WTC11 (cell line): ENCODE data around the gene PON1. TPM values are rescaled to one million over a fixed set of nuclear protein-coding genes. Genes with fewer than 3 reads are reported as not detected.

ENCODE experiments used
- ATAC-seq: fragments of 200-7000 bp; cut with Tn5 transposase; 2 replicates; pipeline ENCODE4 v1.10.0; 2021; ENCODE audit warnings: mild to moderate bottlenecking, moderate library complexity
- CTCF ChIA-PET: fragments of 300-600 bp; sonication (Branson Sonifier 250); formaldehyde crosslinking; loops from one replicate; lab custom pipeline; 2021; ENCODE audit warnings: antibody characterized with exemption; lab: Charles Lee
- POLR2A ChIA-PET: fragments of 350-600 bp; sonication (Branson Sonifier 250); formaldehyde crosslinking; loops from one replicate; lab custom pipeline; 2021; ENCODE audit warnings: antibody characterized with exemption; lab: Charles Lee
- DNase-seq: peaks from one replicate; pipeline ENCODE4 v3.0.0; 2021; ENCODE audit warnings: low spot score
- H3K27ac Mint-ChIP-seq: 2 replicates; pipeline ENCODE4 v1.8.0; 2021; ENCODE audit warnings: mixed read lengths
- H3K27me3 Mint-ChIP-seq: 2 replicates; pipeline ENCODE4 v1.8.0; 2021; ENCODE audit warnings: low read depth, mild to moderate bottlenecking, moderate library complexity, mixed read lengths
- H3K36me3 Mint-ChIP-seq: 2 replicates; pipeline ENCODE4 v1.8.0; 2021; ENCODE audit warnings: mixed read lengths
- H3K4me1 Mint-ChIP-seq: 2 replicates; pipeline ENCODE4 v1.8.0; 2022; ENCODE audit warnings: mixed read lengths
- H3K4me3 Mint-ChIP-seq: 2 replicates; pipeline ENCODE4 v1.8.0; 2021; ENCODE audit warnings: mild to moderate bottlenecking, moderate library complexity, mixed read lengths
- H3K9me3 Mint-ChIP-seq: 2 replicates; pipeline ENCODE4 v1.8.0; 2021; ENCODE audit warnings: mixed read lengths
- ARID4B ChIP-seq: sonication (generic); formaldehyde crosslinking; IDR thresholded peaks from 2 replicates; pipeline ENCODE4 v1.8.0; 2023; ENCODE audit warnings: missing genetic modification reagents, mild to moderate bottlenecking, borderline replicate concordance
- ATF1 ChIP-seq: sonication (generic); formaldehyde crosslinking; IDR thresholded peaks from 2 replicates; pipeline ENCODE4 v1.8.1; 2023; ENCODE audit warnings: mild to moderate bottlenecking, moderate library complexity, missing genetic modification reagents
- E2F1 ChIP-seq: sonication (generic); formaldehyde crosslinking; IDR thresholded peaks from 2 replicates; pipeline ENCODE4 v1.8.0; 2022; ENCODE audit warnings: mild to moderate bottlenecking, missing genetic modification reagents
- ELF4 ChIP-seq: sonication (generic); formaldehyde crosslinking; IDR thresholded peaks from 2 replicates; pipeline ENCODE4 v1.8.1; 2022; ENCODE audit warnings: low read depth, mild to moderate bottlenecking, moderate library complexity, missing genetic modification reagents
- ERG ChIP-seq: fragments of 250-450 bp; sonication (Bioruptor Pico); IDR thresholded peaks from 2 replicates; pipeline ENCODE4 v1.8.0; 2021; ENCODE audit warnings: mild to moderate bottlenecking
- FOXK1 ChIP-seq: sonication (generic); formaldehyde crosslinking; IDR thresholded peaks from 2 replicates; pipeline ENCODE4 v1.8.0; 2022; ENCODE audit warnings: mild to moderate bottlenecking, moderate library complexity, missing genetic modification reagents
- FOXP1 ChIP-seq: sonication (generic); formaldehyde crosslinking; IDR thresholded peaks from 2 replicates; pipeline ENCODE4 v1.8.0; 2022; ENCODE audit warnings: missing genetic modification reagents, mild to moderate bottlenecking, moderate library complexity, borderline replicate concordance
- FOXP4 ChIP-seq: sonication (generic); formaldehyde crosslinking; IDR thresholded peaks from 2 replicates; pipeline ENCODE4 v1.8.0; 2022; ENCODE audit warnings: mild to moderate bottlenecking, missing genetic modification reagents
- GABPB1 ChIP-seq: sonication (generic); formaldehyde crosslinking; IDR thresholded peaks from 2 replicates; pipeline ENCODE4 v1.8.1; 2023; ENCODE audit warnings: mild to moderate bottlenecking, missing genetic modification reagents
- GRHL2 ChIP-seq: fragments of 250-450 bp; sonication (Bioruptor Pico); IDR thresholded peaks from 2 replicates; pipeline ENCODE4 v1.8.0; 2022; ENCODE audit warnings: mild to moderate bottlenecking, moderate library complexity; ENCODE audit not compliant: insufficient replicate concordance, severe bottlenecking
- IRF1 ChIP-seq: sonication (generic); formaldehyde crosslinking; IDR thresholded peaks from 2 replicates; pipeline ENCODE4 v1.8.0; 2023; ENCODE audit warnings: missing genetic modification reagents
- MYBL2 ChIP-seq: sonication (generic); formaldehyde crosslinking; IDR thresholded peaks from 2 replicates; pipeline ENCODE4 v1.8.1; 2023; ENCODE audit warnings: mild to moderate bottlenecking, moderate library complexity, missing genetic modification reagents
- NR1H2 ChIP-seq: sonication (generic); formaldehyde crosslinking; IDR thresholded peaks from 2 replicates; pipeline ENCODE4 v1.9.0; 2021; ENCODE audit warnings: mild to moderate bottlenecking, moderate library complexity, missing genetic modification reagents
- PRRX2 ChIP-seq: fragments of 250-450 bp; sonication (Bioruptor Pico); IDR thresholded peaks from 2 replicates; pipeline ENCODE4 v1.8.0; 2021; ENCODE audit warnings: mild to moderate bottlenecking
- SMAD3 ChIP-seq: sonication (generic); formaldehyde crosslinking; IDR thresholded peaks from 2 replicates; pipeline ENCODE4 v1.8.0; 2022; ENCODE audit warnings: missing genetic modification reagents, mild to moderate bottlenecking, borderline replicate concordance
- SMAD4 ChIP-seq: sonication (generic); formaldehyde crosslinking; IDR thresholded peaks from 2 replicates; pipeline ENCODE4 v1.8.0; 2022; ENCODE audit warnings: mild to moderate bottlenecking, missing genetic modification reagents
- SOX15 ChIP-seq: fragments of 250-450 bp; sonication (Bioruptor Pico); IDR thresholded peaks from 2 replicates; pipeline ENCODE4 v1.9.0; 2021; ENCODE audit warnings: mild to moderate bottlenecking
- SP1 ChIP-seq: sonication (generic); formaldehyde crosslinking; conservative IDR thresholded peaks from 2 replicates; pipeline ENCODE4 v1.8.1; 2022; ENCODE audit warnings: missing genetic modification reagents
- ZBTB21 ChIP-seq: sonication (generic); formaldehyde crosslinking; IDR thresholded peaks from 2 replicates; pipeline ENCODE4 v1.8.1; 2023; ENCODE audit warnings: mild to moderate bottlenecking, missing genetic modification reagents, borderline replicate concordance
- ZNF232 ChIP-seq: sonication (generic); formaldehyde crosslinking; IDR thresholded peaks from 2 replicates; pipeline ENCODE4 v1.8.0; 2022; ENCODE audit warnings: mild to moderate bottlenecking, missing genetic modification reagents
- ZNF281 ChIP-seq: sonication (generic); formaldehyde crosslinking; IDR thresholded peaks from 2 replicates; pipeline ENCODE4 v1.8.0; 2023; ENCODE audit warnings: mild to moderate bottlenecking, missing genetic modification reagents
- ZNF416 ChIP-seq: fragments of 250-450 bp; sonication (Bioruptor Pico); IDR thresholded peaks from 2 replicates; pipeline ENCODE4 v1.9.0; 2021; ENCODE audit warnings: mild to moderate bottlenecking, inconsistent platforms
- ZNF423 ChIP-seq: fragments of 250-450 bp; sonication (Bioruptor Pico); IDR thresholded peaks from 2 replicates; pipeline ENCODE4 v2.1.2; 2022; ENCODE audit warnings: mild to moderate bottlenecking, moderate library complexity
- ZNF671 ChIP-seq: fragments of 250-450 bp; sonication (Bioruptor Pico); IDR thresholded peaks from 2 replicates; pipeline ENCODE4 v1.8.0; 2021; ENCODE audit warnings: mild to moderate bottlenecking
- total RNA-seq: library from RNA; stranded (reverse); gene quantifications from 3 replicates; pipeline ENCODE4 v1.2.3, GENCODE V29; 2021

The PON1 gene
- total RNA-seq, 1 experiment from 2014 or later = 0.26 TPM

GRCh38 chr7:95322854-95323253 is 1.5 kb downstream of the PON1 start (continued):
- TF ChIP-seq FOXP1 (no peak), ZNF423 (CRISPR knock-in tag) (no peak)

GRCh38 chr7:95322396-95322795 is 1.9 kb downstream of the PON1 start:
- Mint-ChIP-seq H3K9me3 (peaks cover 12% of the 10 kb centered on the region; the same call in 1 of the 2 replicates), H3K27me3 (peaks cover 15% of the 10 kb centered on the region), H3K4me1 (no peaks in the 10 kb centered on the region), H3K36me3 (no peaks in the 10 kb centered on the region), H3K4me3 (no peak overlapping the region), H3K27ac (no peak overlapping the region)
- ATAC-seq (no peak), DNase-seq (no peak)
- TF ChIP-seq ZNF281 (no peak), NR1H2 (CRISPR knock-in tag) (no peak), SOX15 (CRISPR knock-in tag) (no peak), ELF4 (no peak), ZNF671 (no peak), MYBL2 (CRISPR knock-in tag) (no peak), GABPB1 (CRISPR knock-in tag) (no peak), GRHL2 (CRISPR knock-in tag) (no peak), ATF1 (CRISPR knock-in tag) (no peak), ARID4B (CRISPR knock-in tag) (no peak), SMAD3 (CRISPR knock-in tag) (no peak), IRF1 (no peak), ZNF232 (CRISPR knock-in tag) (no peak), ZNF416 (no peak), PRRX2 (CRISPR knock-in tag) (no peak), ZBTB21 (CRISPR knock-in tag) (no peak), FOXK1 (CRISPR knock-in tag) (no peak)
- ChIA-PET POLR2A (no interaction called here), CTCF (interaction anchor here (1.1 to 1.5 kb wide), 2 partner anchors 76 to 365 kb away, joined by 3 read pairs; no protein-coding TSS in a partner anchor)

- ChIA-PET POLR2A (no interaction called here), CTCF (no interaction called here)
- no peak overlapping the region for H3K4me3 Mint-ChIP-seq
- no peak overlapping the region for H3K27ac Mint-ChIP-seq
- H3K4me1 Mint-ChIP-seq = no peaks in the 10 kb centered on the region
- ATAC-seq (no peak), DNase-seq (no peak)
- H3K9me3 Mint-ChIP-seq = peaks cover 9% of the 10 kb centered on the region; the same call in 1 of the 2 replicates
- peaks cover 15% of the 10 kb centered on the region for H3K27me3 Mint-ChIP-seq
- TF ChIP-seq PRRX2 (CRISPR knock-in tag) (no peak), ERG (CRISPR knock-in tag) (no peak), FOXP4 (CRISPR knock-in tag) (no peak), SP1 (no peak), E2F1 (CRISPR knock-in tag) (no peak), SMAD4 (no peak)
- H3K36me3 Mint-ChIP-seq = no peaks in the 10 kb centered on the region
These were observed 2.6 kb downstream of the PON1 start for GRCh38 chr7:95321720-95322119.
